H9 (cell line): ENCODE results near the gene AJUBA. TPM values are rescaled to one million over a fixed set of nuclear protein-coding genes. Genes with fewer than 3 reads are reported as not detected.
"Not testable (repeated sequence)": the region's sequence is repeated elsewhere in the genome, so short reads cannot be mapped to it uniquely, and the experiment has no call there.

Experiments
- DNase-seq: peaks from one replicate; pipeline ENCODE4 v3.0.0-alpha.2; 2017
- H2AFZ ChIP-seq: one replicate; pipeline ENCODE4 v1.6.1; 2013; ENCODE audit warnings: mild to moderate bottlenecking, low read length, control low read depth, moderate library complexity
- H2AK5ac ChIP-seq: 2 replicates; pipeline ENCODE4 v1.6.1; 2013; ENCODE audit warnings: low read length, control low read depth, mixed read lengths; ENCODE audit not compliant: insufficient read length
- H2BK120ac ChIP-seq: one replicate; pipeline ENCODE4 v1.6.1; 2013; ENCODE audit warnings: low read depth, mild to moderate bottlenecking, low read length, control low read depth, inconsistent platforms; ENCODE audit not compliant: poor library complexity, severe bottlenecking
- H2BK12ac ChIP-seq: 2 replicates; pipeline ENCODE4 v1.6.1; 2013; ENCODE audit warnings: low read length, control low read depth, mixed read lengths, low read depth; ENCODE audit not compliant: insufficient read length
- H2BK15ac ChIP-seq: 2 replicates; pipeline ENCODE4 v1.6.1; 2013; ENCODE audit warnings: low read depth, low read length, control low read depth
- H2BK20ac ChIP-seq: one replicate; pipeline ENCODE4 v1.6.1; 2013; ENCODE audit warnings: low read depth, mild to moderate bottlenecking, low read length, control low read depth, inconsistent platforms; ENCODE audit not compliant: poor library complexity, severe bottlenecking
- H2BK5ac ChIP-seq: 2 replicates; pipeline ENCODE4 v1.6.1; 2013; ENCODE audit warnings: low read length, control low read depth, mixed read lengths; ENCODE audit not compliant: insufficient read length
- H3K14ac ChIP-seq: 2 replicates; pipeline ENCODE4 v1.6.1; 2013; ENCODE audit warnings: low read length, control low read depth; ENCODE audit not compliant: insufficient read depth
- H3K18ac ChIP-seq: 2 replicates; pipeline ENCODE4 v1.6.1; 2013; ENCODE audit warnings: low read depth, mild to moderate bottlenecking, mixed read lengths, low read length, control low read depth; ENCODE audit not compliant: insufficient read length
- H3K23ac ChIP-seq: 2 replicates; pipeline ENCODE4 v1.6.1; 2013; ENCODE audit warnings: low read length, control low read depth, mixed read lengths, low read depth; ENCODE audit not compliant: insufficient read length
- H3K23me2 ChIP-seq: 2 replicates; pipeline ENCODE4 v1.6.1; 2013; ENCODE audit warnings: low read depth, mild to moderate bottlenecking, mixed read lengths, low read length, control low read depth; ENCODE audit not compliant: insufficient read length, poor library complexity, severe bottlenecking
- H3K27ac ChIP-seq: 2 replicates; pipeline ENCODE4 v1.5.1; 2013; ENCODE audit warnings: low read length, control low read depth, mixed read lengths, low read depth; ENCODE audit not compliant: insufficient read length
- H3K27me3 ChIP-seq: 2 replicates; pipeline ENCODE4 v1.6.1; 2013; ENCODE audit warnings: low read length, control low read depth, inconsistent platforms; ENCODE audit not compliant: insufficient read depth
- H3K4ac ChIP-seq: 2 replicates; pipeline ENCODE4 v1.6.1; 2013; ENCODE audit warnings: low read depth, mild to moderate bottlenecking, control low read depth, inconsistent platforms, low read length, moderate library complexity
- H3K4me1 ChIP-seq: 2 replicates; pipeline ENCODE4 v1.6.1; 2013; ENCODE audit warnings: low read length, control low read depth, inconsistent platforms; ENCODE audit not compliant: insufficient read depth
- H3K4me2 ChIP-seq: 2 replicates; pipeline ENCODE4 v1.6.1; 2013; ENCODE audit warnings: low read length, control low read depth, mixed read lengths; ENCODE audit not compliant: insufficient read length, insufficient read depth
- H3K56ac ChIP-seq: 2 replicates; pipeline ENCODE4 v1.6.1; 2013; ENCODE audit warnings: low read depth, mild to moderate bottlenecking, mixed read lengths, low read length, control low read depth; ENCODE audit not compliant: insufficient read length
- H3K79me1 ChIP-seq: 2 replicates; pipeline ENCODE4 v1.6.1; 2013; ENCODE audit warnings: low read depth, mild to moderate bottlenecking, moderate library complexity, low read length, control low read depth, inconsistent platforms; ENCODE audit not compliant: insufficient read depth, poor library complexity, severe bottlenecking
- H3K79me2 ChIP-seq: 2 replicates; pipeline ENCODE4 v1.6.1; 2013; ENCODE audit warnings: low read length, control low read depth, inconsistent platforms; ENCODE audit not compliant: insufficient read depth
- H3K9ac ChIP-seq: 2 replicates; pipeline ENCODE4 v1.6.1; 2013; ENCODE audit warnings: low read length, control low read depth, mixed read lengths; ENCODE audit not compliant: insufficient read length; ENCODE audit errors: extremely low read depth
- H3K9me3 ChIP-seq: one replicate; pipeline ENCODE4 v1.6.1; 2013; ENCODE audit warnings: low read depth, low read length, inconsistent platforms; ENCODE audit not compliant: control insufficient read depth
- H3T11ph ChIP-seq: one replicate; pipeline ENCODE4 v1.6.1; 2013; ENCODE audit warnings: mild to moderate bottlenecking, low read length, control low read depth, inconsistent platforms
- H4K20me1 ChIP-seq: one replicate; pipeline ENCODE4 v1.6.1; 2013; ENCODE audit not compliant: control insufficient read depth, insufficient read length, insufficient read depth
- H4K5ac ChIP-seq: 2 replicates; pipeline ENCODE4 v1.6.1; 2013; ENCODE audit warnings: low read depth, mild to moderate bottlenecking, mixed read lengths, low read length, control low read depth; ENCODE audit not compliant: insufficient read length
- H4K8ac ChIP-seq: replicated peaks from 2 replicates; pipeline ENCODE4 v1.6.1; 2013; ENCODE audit warnings: low read length, control low read depth, mixed read lengths, low read depth; ENCODE audit not compliant: insufficient read length
- H4K91ac ChIP-seq: 2 replicates; pipeline ENCODE4 v1.6.1; 2013; ENCODE audit warnings: low read depth, mild to moderate bottlenecking, moderate library complexity, mixed read lengths, low read length, control low read depth; ENCODE audit not compliant: insufficient read length
- H3K27ac Mint-ChIP-seq, 3 experiments: 2 replicates in 2 of 3; 3 replicates in 1 of 3; pipeline ENCODE4 v1.8.0; 2020 to 2021; ENCODE audit warnings: mixed read lengths in 3 of 3, mild to moderate bottlenecking in 1 of 3, moderate library complexity in 1 of 3
- H3K27me3 Mint-ChIP-seq: 2 replicates; pipeline ENCODE4 v1.8.0; 2021; ENCODE audit warnings: low read depth, mild to moderate bottlenecking, moderate library complexity, mixed read lengths
- H3K36me3 Mint-ChIP-seq, 3 experiments: 2 replicates in 2 of 3; 3 replicates in 1 of 3; pipeline ENCODE4 v1.8.0; 2020 to 2021; ENCODE audit warnings: low read depth in 3 of 3, mixed read lengths in 3 of 3; ENCODE audit not compliant: insufficient read depth in 1 of 3
- H3K4me1 Mint-ChIP-seq, 2 experiments: 2 replicates each; pipeline ENCODE4 v1.8.0; 2020; ENCODE audit warnings: mixed read lengths in 2 of 2
- H3K4me3 Mint-ChIP-seq, 2 experiments: 2 replicates in 1 of 2; 3 replicates in 1 of 2; pipeline ENCODE4 v1.8.0; 2020 to 2021; ENCODE audit warnings: mild to moderate bottlenecking in 2 of 2, mixed read lengths in 2 of 2, moderate library complexity in 1 of 2
- H3K9me3 Mint-ChIP-seq, 2 experiments: 2 replicates in 1 of 2; 3 replicates in 1 of 2; pipeline ENCODE4 v1.8.0; 2020; ENCODE audit warnings: mild to moderate bottlenecking in 2 of 2, mixed read lengths in 2 of 2, moderate library complexity in 1 of 2
- WGBS: extraction: QIAGEN DNeasy Blood & Tissue Kit; methylation state at CpG from one replicate; pipeline ENCODE4 v1.1.7; 2013; ENCODE audit warnings: missing lambda C conversion rate, low lambda C conversion rate, mixed read lengths; ENCODE audit not compliant: insufficient read length; ENCODE audit errors: extremely low coverage; 5-methylcytosine and 5-hydroxymethylcytosine counted together
- total RNA-seq: library from RNA; stranded (reverse); gene quantifications from 2 replicates; pipeline ENCODE4 v1.2.1, GENCODE V29; 2021
- TF ChIP-seq, protein P1 (sequence below): fragments of 200-600 bp; sonication (generic); conservative IDR thresholded peaks from 3 replicates; pipeline ENCODE4 v1.8.0; 2021; ENCODE audit warnings: antibody characterized with exemption, mild to moderate bottlenecking

Gene AJUBA
- total RNA-seq, 1 experiment from 2014 or later, result 44.9 TPM

DNA sequence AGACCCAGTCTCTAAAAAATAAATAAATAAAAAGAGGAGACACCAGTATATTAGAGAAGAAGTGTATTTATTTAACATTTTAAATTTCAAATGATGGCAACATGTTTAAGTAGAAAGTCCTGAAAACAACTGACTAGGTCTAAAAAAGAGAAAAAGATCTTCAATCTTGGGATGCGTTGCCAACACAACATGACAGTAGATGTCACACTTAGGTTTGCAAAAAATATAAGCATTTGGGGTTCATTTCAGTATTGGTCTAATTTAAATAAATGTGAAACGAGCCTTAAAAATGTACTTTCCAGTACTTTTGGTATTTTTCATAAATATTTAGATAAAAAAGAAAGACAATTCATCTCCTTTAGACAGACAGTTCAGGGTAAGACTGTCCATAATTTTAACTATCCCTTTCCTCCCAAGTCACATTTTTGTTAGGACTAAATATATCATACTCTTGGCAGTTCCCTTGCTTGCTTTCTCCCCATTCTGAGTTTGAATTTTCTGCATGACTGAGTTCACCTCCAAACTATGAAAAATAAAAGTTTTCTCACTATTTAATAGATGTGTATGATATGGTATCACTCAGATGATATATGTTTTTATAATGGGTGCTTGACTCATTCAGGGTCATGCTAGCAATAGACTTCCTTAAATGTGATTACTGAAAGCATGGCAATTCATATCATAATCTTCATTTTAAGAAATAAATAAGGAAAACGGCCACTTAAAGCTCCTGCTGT is 23.3 kb upstream of the AJUBA start:
- TF ChIP-seq, protein P1, sequence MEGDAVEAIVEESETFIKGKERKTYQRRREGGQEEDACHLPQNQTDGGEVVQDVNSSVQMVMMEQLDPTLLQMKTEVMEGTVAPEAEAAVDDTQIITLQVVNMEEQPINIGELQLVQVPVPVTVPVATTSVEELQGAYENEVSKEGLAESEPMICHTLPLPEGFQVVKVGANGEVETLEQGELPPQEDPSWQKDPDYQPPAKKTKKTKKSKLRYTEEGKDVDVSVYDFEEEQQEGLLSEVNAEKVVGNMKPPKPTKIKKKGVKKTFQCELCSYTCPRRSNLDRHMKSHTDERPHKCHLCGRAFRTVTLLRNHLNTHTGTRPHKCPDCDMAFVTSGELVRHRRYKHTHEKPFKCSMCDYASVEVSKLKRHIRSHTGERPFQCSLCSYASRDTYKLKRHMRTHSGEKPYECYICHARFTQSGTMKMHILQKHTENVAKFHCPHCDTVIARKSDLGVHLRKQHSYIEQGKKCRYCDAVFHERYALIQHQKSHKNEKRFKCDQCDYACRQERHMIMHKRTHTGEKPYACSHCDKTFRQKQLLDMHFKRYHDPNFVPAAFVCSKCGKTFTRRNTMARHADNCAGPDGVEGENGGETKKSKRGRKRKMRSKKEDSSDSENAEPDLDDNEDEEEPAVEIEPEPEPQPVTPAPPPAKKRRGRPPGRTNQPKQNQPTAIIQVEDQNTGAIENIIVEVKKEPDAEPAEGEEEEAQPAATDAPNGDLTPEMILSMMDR, result no peak

DNA sequence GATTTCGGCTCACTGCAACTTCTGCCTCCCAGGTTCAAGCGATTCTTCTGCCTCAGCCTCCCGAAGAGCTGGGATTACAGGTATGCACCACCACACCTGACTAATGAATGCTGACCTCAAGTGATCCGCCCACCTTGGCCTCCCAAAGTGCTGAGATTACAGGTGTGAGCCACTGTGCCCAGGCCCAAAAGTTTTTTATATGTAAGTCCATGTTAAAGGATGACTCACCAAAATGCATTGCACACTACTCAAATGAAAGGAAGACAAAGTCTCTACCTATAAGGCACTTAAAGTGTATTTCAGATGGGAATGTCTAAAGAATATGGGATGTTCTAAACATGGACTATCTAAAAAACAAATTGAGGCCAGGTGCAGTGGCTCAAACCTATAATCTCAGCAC is 21.9 kb upstream of the AJUBA start:
- H3K9me3 Mint-ChIP-seq, H3K79me2 ChIP-seq, H3K27ac ChIP-seq, H3K4me2 ChIP-seq, H2BK20ac ChIP-seq, H3K23ac ChIP-seq, H4K91ac ChIP-seq, H3K23me2 ChIP-seq, H3K9me3 ChIP-seq, H3K27ac Mint-ChIP-seq, H3K27me3 Mint-ChIP-seq, H3K14ac ChIP-seq, DNase-seq, H3K18ac ChIP-seq, H2BK15ac ChIP-seq, H3K27me3 ChIP-seq, H3T11ph ChIP-seq, H3K9ac ChIP-seq, H3K4ac ChIP-seq, H3K56ac ChIP-seq, H2BK5ac ChIP-seq, H3K4me3 Mint-ChIP-seq, H4K20me1 ChIP-seq, H2AFZ ChIP-seq, H2BK120ac ChIP-seq, H3K79me1 ChIP-seq, H2AK5ac ChIP-seq, H4K5ac ChIP-seq, H4K8ac ChIP-seq, H3K36me3 Mint-ChIP-seq, H2BK12ac ChIP-seq, H3K4me1 ChIP-seq: not testable (repeated sequence)
- H3K4me1 Mint-ChIP-seq, result peaks cover 17 to 27% of the 10 kb centered on the region in 2 experiments
- WGBS, result no CpG with 5 or more reads among the region's 4 CpGs

More for the DNA sequence above, 23.3 kb upstream of the AJUBA start:
- no peak overlapping the region for H2BK5ac ChIP-seq
- no peaks in the 10 kb centered on the region for H4K20me1 ChIP-seq
- H2BK15ac ChIP-seq, result no peak overlapping the region
- DNase-seq, result no peak
- H3K4me1 ChIP-seq, result peaks cover 5% of the 10 kb centered on the region; the same call in 1 of the 2 replicates
- no peak overlapping the region for H3K23ac ChIP-seq
- no peaks in the 10 kb centered on the region for H3K27me3 ChIP-seq
- no peak overlapping the region for H3K56ac ChIP-seq
- H4K91ac ChIP-seq, result no peak overlapping the region
- H3K27ac Mint-ChIP-seq, result no peak overlapping the region; a peak in 2 of 7 replicates
- H3K79me2 ChIP-seq, result no peaks in the 10 kb centered on the region
- H2BK20ac ChIP-seq, result no peak overlapping the region
- no peak overlapping the region for H3K14ac ChIP-seq
- H4K5ac ChIP-seq, result no peak overlapping the region
- no peak overlapping the region for H3K27ac ChIP-seq
- no peak overlapping the region for H3K18ac ChIP-seq
- H3K9ac ChIP-seq, result no peak overlapping the region
- H3K4ac ChIP-seq, result no peak overlapping the region
- no peak overlapping the region for H3K4me2 ChIP-seq
- H2AFZ ChIP-seq, result no peak overlapping the region
- H2BK12ac ChIP-seq, result no peak overlapping the region
- no peaks in the 10 kb centered on the region for H3K79me1 ChIP-seq
- no peaks in the 10 kb centered on the region for H3K27me3 Mint-ChIP-seq
- H3K23me2 ChIP-seq, result no peaks in the 10 kb centered on the region
- peak overlapping the region; percentile 88 to 90 for H3K4me3 Mint-ChIP-seq
- H2BK120ac ChIP-seq, result no peak overlapping the region
- peaks cover 0 to 9% (median 4%) of the 10 kb centered on the region in 3 experiments; a peak in 3 of 7 replicates for H3K36me3 Mint-ChIP-seq
- H3K4me1 Mint-ChIP-seq, result peaks cover 17 to 37% of the 10 kb centered on the region in 2 experiments
- H4K8ac ChIP-seq, result no peak overlapping the region
- H2AK5ac ChIP-seq, result no peak overlapping the region
- no CpG with 5 or more reads among the region's 3 CpGs for WGBS
- H3K9me3 Mint-ChIP-seq, result peaks cover 0 to 6% of the 10 kb centered on the region in 2 experiments; a peak in 3 of 5 replicates
- H3K9me3 ChIP-seq, result no peaks in the 10 kb centered on the region
- H3T11ph ChIP-seq, result no peak overlapping the region
